Skeletal muscle tissue (tissue), 4 donors: ENCODE data around the gene RCOR1. TPM values are rescaled to one million over a fixed set of nuclear protein-coding genes. Genes with fewer than 3 reads are reported as not detected.

Experiments
- H3K27ac ChIP-seq: one replicate; pipeline ENCODE4 v1.7.0; 2013; ENCODE audit warnings: mild to moderate bottlenecking, low read depth, low read length, inconsistent platforms
- H3K27me3 ChIP-seq, 3 donors: one replicate each; pipeline ENCODE4 v1.7.0; 2013; ENCODE audit warnings: low read length in 3 of 3; ENCODE audit not compliant: control insufficient read depth in 3 of 3, insufficient read depth in 3 of 3
- H3K36me3 ChIP-seq, 3 donors: one replicate each; pipeline ENCODE4 v1.7.0; 2013; ENCODE audit warnings: low read length in 3 of 3; ENCODE audit not compliant: control insufficient read depth in 3 of 3, insufficient read depth in 3 of 3
- H3K4me1 ChIP-seq, 3 donors: one replicate each; pipeline ENCODE4 v1.7.0; 2013; ENCODE audit warnings: low read length in 3 of 3, mild to moderate bottlenecking in 3 of 3; ENCODE audit not compliant: control insufficient read depth in 3 of 3, insufficient read depth in 3 of 3
- H3K4me3 ChIP-seq, 3 donors: one replicate each; pipeline ENCODE4 v1.7.0; 2013; ENCODE audit warnings: low read length in 3 of 3
- H3K9ac ChIP-seq, 3 donors: one replicate each; pipeline ENCODE4 v1.7.0; 2013; ENCODE audit warnings: low read length in 3 of 3, mild to moderate bottlenecking in 3 of 3, moderate library complexity in 2 of 3, low read depth in 1 of 3
- H3K9me3 ChIP-seq, 3 donors: one replicate each; pipeline ENCODE4 v1.7.0; 2013; ENCODE audit warnings: low read length in 3 of 3; ENCODE audit not compliant: control insufficient read depth in 3 of 3
- total RNA-seq: library from RNA; depleted of rRNA; stranded (reverse); fragments of >200 nt; gene quantifications from one replicate; pipeline ENCODE4 v1.2.3, GENCODE V29; 2014
- donor health status: Osteomylitis.

The RCOR1 gene
- total RNA-seq, 1 donor from 2014 or later: 10.4 TPM

GRCh38 chr14:102556098-102556677, 36.3 kb upstream of the RCOR1 start:
- Histone ChIP-seq H3K4me1 (peaks cover 0 to 6% (median 5%) of the 10 kb centered on the region in 3 donors), H3K4me3 (no peak overlapping the region), H3K9ac (no peak overlapping the region)

GRCh38 chr14:102557434-102558226, 34.8 kb upstream of the RCOR1 start:
- Histone ChIP-seq H3K9me3 (no peaks in the 10 kb centered on the region), H3K27ac (no peak overlapping the region), H3K27me3 (no peaks in the 10 kb centered on the region)

More at GRCh38 chr14:102556098-102556677, 36.3 kb upstream of the RCOR1 start:
- Histone ChIP-seq H3K9me3 (no peaks in the 10 kb centered on the region), H3K27me3 (no peaks in the 10 kb centered on the region), H3K36me3 (no peaks in the 10 kb centered on the region), H3K27ac (no peak overlapping the region)

GRCh38 chr14:102558556-102558955, 33.9 kb upstream of the RCOR1 start:
- no peaks in the 10 kb centered on the region for H3K36me3 ChIP-seq
- peaks cover 0 to 6% (median 5%) of the 10 kb centered on the region in 3 donors for H3K4me1 ChIP-seq
- H3K4me3 ChIP-seq: no peak overlapping the region

More at GRCh38 chr14:102557434-102558226, 34.8 kb upstream of the RCOR1 start:
- no peak overlapping the region for H3K9ac ChIP-seq
- H3K4me1 ChIP-seq: peaks cover 0 to 6% (median 5%) of the 10 kb centered on the region in 3 donors
- H3K4me3 ChIP-seq: no peak overlapping the region
- H3K36me3 ChIP-seq: no peaks in the 10 kb centered on the region

GRCh38 chr14:102560458-102561261, 31.8 kb upstream of the RCOR1 start:
- Histone ChIP-seq H3K4me1 (no peaks in the 10 kb centered on the region), H3K9me3 (no peaks in the 10 kb centered on the region), H3K27me3 (no peaks in the 10 kb centered on the region), H3K36me3 (no peaks in the 10 kb centered on the region), H3K9ac (no peak overlapping the region), H3K4me3 (no peak overlapping the region), H3K27ac (no peak overlapping the region)

More at GRCh38 chr14:102558556-102558955, 33.9 kb upstream of the RCOR1 start:
- Histone ChIP-seq H3K27ac (no peak overlapping the region), H3K9me3 (no peaks in the 10 kb centered on the region), H3K9ac (no peak overlapping the region), H3K27me3 (no peaks in the 10 kb centered on the region)

GRCh38 chr14:102565331-102565887, 27.0 kb upstream of the RCOR1 start:
- H3K9ac ChIP-seq: no peak overlapping the region
- no peaks in the 10 kb centered on the region for H3K4me1 ChIP-seq
- H3K4me3 ChIP-seq: no peak overlapping the region
- H3K27me3 ChIP-seq: no peaks in the 10 kb centered on the region
- no peaks in the 10 kb centered on the region for H3K36me3 ChIP-seq
- H3K9me3 ChIP-seq: no peaks in the 10 kb centered on the region
- no peak overlapping the region for H3K27ac ChIP-seq

GRCh38 chr14:102565959-102566358, 26.5 kb upstream of the RCOR1 start:
- H3K27me3 ChIP-seq: no peaks in the 10 kb centered on the region
- H3K4me1 ChIP-seq: no peaks in the 10 kb centered on the region
- H3K9me3 ChIP-seq: no peaks in the 10 kb centered on the region
- no peak overlapping the region for H3K27ac ChIP-seq
- no peak overlapping the region for H3K9ac ChIP-seq
- H3K4me3 ChIP-seq: no peak overlapping the region
- H3K36me3 ChIP-seq: no peaks in the 10 kb centered on the region

GRCh38 chr14:102568115-102568614, 24.3 kb upstream of the RCOR1 start:
- H3K36me3 ChIP-seq: no peaks in the 10 kb centered on the region
- H3K9me3 ChIP-seq: no peaks in the 10 kb centered on the region
- H3K27ac ChIP-seq: no peak overlapping the region
- no peaks in the 10 kb centered on the region for H3K27me3 ChIP-seq
- no peaks in the 10 kb centered on the region for H3K4me1 ChIP-seq
- H3K4me3 ChIP-seq: no peak overlapping the region
- no peak overlapping the region for H3K9ac ChIP-seq

GRCh38 chr14:102570334-102570995, 22.0 kb upstream of the RCOR1 start:
- Histone ChIP-seq H3K27me3 (no peaks in the 10 kb centered on the region), H3K4me1 (no peaks in the 10 kb centered on the region), H3K36me3 (no peaks in the 10 kb centered on the region), H3K9me3 (no peaks in the 10 kb centered on the region), H3K27ac (no peak overlapping the region), H3K4me3 (no peak overlapping the region), H3K9ac (no peak overlapping the region)

- Histone ChIP-seq H3K27me3 (no peaks in the 10 kb centered on the region), H3K4me1 (no peaks in the 10 kb centered on the region), H3K9me3 (no peaks in the 10 kb centered on the region), H3K4me3 (no peak overlapping the region), H3K36me3 (no peaks in the 10 kb centered on the region), H3K9ac (no peak overlapping the region), H3K27ac (no peak overlapping the region)
Measured at GRCh38 chr14:102571043-102571442, 21.4 kb upstream of the RCOR1 start.
